NCI-H1092 (cell line): ENCODE results near the gene ZBTB4.

Experiments used
- DNase-seq: peaks from one replicate; lab custom pipeline; 2025; lab: John Stamatoyannopoulos, UW

ZBTB4 gene

DNA sequence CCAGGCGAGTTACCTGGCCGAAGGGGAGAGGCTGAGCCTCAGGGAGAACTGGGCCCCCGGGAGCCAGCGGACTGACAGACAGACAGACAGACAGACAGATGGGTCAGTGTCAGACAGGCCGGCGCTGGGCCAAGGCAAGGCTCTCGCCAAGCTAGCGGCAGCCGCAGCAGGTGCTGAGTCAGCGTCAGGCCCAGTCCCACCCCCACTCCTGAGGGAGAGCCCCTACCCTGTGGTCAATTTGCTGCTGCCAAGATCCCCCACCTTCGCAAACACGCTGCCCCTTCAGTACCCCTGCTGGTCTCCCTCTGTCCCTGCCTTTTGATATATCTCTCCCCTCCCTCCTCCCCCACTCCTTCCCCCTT, 38.6 kb downstream of the ZBTB4 start:
- no peak for DNase-seq

DNA sequence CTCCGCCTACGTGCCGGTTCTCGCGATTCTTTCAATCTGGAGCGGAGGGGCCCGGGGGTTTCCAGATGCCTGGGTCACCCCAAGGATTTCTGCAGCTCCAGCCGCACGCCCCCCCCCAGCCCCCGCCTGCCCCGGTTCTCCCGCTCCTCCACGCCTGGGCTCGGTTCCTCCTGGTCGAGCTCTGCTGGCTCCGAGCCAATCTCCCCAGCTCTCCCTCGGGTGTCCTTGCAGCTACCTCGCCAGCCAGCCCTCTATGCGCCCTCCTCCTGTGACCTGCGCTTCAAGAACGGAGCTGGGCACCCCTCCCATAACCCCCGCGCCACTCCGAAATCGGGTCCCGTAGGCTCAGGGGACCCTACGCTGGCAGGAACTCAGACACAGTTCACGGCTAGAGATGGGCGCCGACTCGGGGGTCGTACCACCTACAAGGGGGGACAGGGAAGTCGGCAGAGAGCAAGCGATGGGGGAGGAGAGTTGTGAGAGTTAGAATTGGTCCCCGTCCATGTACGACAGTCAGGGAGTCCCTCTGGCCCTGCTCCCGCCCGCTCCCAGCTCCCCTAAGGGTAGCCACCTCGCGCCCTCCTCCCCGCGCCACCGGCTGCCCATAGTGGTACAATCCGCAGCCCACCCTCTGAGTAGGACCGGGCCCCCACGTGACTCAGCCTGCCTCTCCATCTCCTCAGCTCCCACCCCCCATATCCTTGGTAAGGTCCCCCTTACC, 39.2 kb downstream of the ZBTB4 start:
- peak; percentile 38 for DNase-seq

DNA sequence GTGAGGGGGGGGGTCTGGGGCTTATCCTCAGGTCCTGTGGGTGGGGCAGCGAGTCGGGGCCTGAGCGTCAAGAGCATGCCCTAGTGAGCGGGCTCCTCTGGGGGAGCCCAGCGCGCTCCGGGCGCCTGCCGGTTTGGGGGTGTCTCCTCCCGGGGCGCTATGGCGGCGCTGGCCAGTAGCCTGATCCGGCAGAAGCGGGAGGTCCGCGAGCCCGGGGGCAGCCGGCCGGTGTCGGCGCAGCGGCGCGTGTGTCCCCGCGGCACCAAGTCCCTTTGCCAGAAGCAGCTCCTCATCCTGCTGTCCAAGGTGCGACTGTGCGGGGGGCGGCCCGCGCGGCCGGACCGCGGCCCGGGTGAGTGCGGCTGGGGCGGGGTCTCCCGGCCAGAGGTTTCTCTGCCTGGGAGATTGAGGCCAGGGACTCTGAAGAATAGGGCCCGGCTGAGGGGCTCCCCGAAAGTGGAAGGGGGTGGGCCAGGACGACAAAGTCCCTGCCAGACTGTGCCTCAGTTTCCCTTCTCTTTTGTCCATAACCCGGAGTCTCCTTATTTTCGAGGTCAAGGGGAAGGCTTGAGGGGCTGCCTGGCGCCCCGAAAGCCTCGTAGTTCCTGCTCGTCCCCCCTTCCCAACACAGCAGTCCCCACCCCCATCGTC, 39.8 kb downstream of the ZBTB4 start, which contains the start of gene FGF11:
Gene FGF11 (plus strand): TSS at position 51 of the 651 bp plus-strand sequence. CDS start 109 bp downstream, at position 160.
- DNase-seq: no peak

DNA sequence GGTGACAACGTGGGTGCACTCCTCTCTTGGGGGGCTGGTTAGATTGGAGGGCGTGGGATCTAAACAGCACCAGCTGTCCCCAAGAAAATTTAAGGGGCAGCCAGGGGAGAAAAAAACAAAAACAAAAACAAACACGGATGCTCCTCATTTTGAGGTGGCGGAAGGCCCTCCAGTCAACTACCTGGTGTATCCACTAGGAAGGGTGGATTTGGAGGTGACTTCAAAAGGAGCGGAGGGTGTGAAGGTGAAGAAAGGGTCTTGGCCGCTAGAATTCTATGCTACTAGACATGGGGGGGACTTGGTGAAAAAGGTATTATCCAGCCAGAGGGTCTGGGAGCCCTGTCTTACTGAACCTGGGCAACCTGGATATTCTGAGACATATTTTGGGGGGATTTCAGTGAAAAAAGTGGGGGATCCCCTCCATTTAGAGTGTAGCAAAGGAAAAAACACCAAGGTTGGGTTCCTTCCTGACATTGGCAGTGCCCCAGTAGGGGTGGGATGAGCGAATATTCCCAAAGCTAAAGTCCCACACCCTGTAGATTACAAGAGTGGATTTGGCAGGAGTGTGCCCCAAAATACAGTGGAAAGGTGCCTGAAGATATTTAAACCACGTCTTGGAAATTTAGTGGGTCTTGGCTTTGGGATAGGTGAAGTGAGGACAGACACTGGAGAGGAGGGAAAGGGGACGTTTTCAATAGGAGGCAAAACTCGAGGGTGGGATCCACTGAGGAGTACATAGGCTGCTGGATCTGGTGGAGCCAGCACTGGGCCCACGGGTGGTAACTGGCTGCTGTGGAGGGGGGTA, 40.6 kb downstream of the ZBTB4 start:
- DNase-seq: no peak

DNA sequence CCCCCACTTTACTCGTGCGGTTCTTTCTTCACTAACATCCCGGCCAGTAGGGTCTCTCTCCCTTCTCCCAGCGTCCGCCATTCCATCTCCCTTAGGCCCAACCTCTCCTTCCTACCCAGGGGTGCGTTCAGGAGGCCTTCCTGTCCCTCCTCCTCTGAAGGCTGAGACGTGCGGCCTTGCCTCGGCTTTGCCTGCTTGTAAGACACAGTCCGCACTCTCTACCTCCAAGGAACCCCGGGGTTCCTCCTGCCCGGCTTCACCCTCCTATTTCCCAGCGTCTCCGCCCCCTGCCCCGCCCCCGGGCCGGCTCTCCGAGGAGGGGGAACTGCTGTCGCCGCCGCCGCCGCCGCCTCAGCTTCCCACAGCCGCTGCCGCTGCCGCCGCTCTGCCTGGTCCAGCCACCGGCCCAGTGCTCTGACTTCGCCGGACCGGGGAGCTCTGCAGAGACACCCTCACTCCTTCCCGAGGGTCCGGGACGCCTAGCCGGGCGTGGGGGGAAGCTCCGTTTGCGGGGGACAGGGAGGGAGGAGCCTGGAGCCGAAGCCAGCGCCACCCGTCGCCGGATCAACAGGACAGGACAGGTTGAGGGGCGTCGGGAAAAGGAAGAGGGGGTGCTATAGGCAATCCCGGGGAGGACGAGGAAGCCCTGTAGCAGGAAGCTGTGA, 41.3 kb downstream of the ZBTB4 start:
- no peak for DNase-seq

DNA sequence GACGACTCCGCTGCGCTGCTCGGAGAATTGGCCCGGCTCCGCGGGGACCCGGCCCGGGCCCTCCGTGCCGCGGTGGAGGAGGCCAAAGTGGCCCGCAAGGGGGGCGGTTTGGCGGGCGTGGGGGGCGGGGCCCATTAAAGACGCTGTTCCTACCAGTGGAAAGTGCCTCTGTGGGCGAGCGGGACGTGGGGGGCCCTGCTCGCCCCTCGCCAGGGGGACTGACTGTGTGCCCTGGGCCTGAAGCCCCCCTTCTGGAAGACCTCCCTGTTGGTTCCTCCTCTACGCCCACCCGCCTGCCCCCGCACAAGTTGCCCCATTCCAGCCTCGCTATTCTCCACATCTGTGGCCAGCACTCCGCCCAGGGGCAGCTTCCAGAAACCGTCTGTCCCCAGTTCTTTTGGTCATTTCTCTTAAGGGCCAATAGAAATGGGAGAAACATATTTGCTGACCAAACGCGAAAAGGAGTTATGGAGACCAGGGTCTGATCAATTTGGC, 42.0 kb downstream of the ZBTB4 start:
- DNase-seq: no peak

DNA sequence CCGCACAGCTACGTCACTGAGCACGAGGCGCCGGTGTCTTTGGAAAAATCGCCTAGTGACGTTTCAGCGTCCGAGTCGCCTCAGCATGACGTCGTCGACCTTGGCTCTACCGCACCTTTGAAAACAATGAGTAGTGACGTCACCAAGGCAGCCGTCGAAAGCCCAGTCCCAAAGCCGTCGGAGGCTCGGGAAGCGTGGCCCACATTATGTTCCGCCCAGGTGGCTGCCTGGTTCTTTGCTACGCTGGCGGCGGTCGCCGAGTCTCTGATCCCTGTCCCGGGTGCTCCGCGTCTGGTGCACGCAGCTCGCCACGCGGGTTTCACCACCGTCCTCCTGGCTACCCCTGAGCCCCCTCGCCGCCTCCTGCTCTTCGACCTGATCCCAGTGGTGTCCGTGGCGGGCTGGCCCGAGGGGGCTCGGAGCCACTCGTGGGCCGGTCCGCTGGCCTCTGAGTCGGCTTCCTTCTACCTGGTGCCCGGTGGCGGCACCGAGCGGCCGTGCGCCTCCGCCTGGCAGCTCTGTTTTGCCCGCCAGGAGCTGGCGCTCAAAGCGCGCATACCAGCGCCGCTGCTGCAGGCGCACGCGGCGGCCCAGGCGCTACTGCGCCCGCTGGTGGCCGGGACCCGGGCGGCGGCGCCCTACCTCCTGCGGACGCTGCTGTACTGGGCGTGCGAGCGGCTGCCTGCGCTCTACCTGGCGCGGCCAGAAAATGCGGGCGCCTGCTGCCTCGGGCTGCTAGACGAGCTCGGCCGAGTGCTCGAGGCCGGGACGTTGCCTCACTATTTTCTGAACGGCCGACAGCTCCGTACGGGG, 42.7 kb downstream of the ZBTB4 start:
- peak; percentile 62 for DNase-seq

DNA sequence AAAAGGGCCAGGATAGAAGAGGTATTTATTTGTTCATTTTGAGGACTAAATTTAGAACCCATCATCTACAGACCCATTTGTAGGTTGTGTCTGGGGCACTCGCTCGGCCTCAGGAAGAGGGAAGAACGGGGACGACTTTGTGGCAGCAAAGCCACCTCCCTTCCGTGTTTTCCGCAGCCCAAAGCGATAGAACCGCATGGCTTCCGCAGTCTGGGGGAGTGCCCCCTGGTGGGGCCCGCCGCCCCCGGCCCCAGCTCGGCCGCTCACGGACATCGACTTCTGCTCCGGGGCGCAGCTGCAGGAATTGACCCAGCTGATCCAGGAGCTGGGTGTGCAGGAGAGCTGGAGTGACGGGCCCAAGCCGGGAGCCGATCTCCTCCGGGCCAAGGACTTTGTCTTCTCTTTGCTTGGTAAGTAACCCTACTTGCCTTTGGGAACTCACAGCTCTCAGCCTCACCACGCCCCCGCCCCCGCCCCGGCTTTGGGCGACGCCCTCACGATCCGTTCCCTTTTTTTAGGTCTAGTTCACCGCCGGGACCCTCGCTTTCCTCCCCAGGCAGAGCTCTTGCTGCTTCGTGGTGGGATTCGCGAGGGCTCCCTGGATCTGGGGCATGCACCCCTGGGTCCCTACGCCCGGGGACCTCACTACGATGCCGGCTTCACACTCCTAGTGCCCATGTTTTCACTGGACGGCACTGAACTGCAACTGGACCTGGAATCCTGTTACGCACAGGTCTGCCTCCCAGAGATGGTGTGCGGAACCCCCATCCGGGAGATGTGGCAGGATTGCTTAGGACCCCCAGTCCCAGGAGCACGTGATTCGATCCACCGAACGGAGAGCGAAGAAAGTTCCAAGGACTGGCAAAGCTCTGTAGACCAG, 43.5 kb downstream of the ZBTB4 start:
- DNase-seq: no peak

DNA sequence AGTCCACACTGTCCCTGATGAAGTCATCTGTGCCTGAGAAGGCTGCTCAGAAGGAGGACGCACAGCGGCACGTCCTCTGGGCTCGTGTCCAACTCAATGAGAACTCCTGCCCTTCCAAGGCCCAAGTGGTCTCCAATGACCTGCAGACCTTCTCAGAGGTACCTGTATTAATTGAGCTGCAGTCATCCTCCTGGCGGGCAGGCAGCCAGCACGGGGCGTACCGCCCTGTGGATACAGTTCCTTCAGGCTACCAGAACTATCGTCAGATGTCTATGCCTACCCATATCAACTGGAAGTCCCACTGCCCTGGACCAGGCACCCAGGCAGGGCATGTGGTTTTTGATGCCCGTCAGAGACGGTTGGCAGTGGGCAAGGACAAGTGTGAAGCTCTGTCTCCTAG, 47.1 kb downstream of the ZBTB4 start:
- DNase-seq: no peak

DNA sequence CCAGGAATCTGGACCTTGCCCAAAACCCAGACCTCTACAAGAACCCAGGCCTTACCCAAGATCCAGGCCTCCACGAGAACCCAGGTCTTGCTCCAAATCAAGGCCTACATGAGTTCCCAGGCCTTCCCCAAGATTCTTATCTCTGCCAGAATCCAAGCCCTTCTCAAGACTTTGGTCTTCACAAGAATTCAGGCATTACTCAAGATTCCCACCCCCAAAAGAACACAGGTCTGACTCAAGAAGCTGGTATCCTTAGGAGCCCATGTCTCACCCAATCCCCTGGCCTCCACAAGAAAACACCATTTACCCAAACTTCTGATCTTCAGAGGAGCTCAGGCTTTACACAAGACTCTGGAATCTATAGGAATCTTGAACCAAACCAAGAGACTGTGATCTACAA, 48.2 kb downstream of the ZBTB4 start:
- no peak for DNase-seq

DNA sequence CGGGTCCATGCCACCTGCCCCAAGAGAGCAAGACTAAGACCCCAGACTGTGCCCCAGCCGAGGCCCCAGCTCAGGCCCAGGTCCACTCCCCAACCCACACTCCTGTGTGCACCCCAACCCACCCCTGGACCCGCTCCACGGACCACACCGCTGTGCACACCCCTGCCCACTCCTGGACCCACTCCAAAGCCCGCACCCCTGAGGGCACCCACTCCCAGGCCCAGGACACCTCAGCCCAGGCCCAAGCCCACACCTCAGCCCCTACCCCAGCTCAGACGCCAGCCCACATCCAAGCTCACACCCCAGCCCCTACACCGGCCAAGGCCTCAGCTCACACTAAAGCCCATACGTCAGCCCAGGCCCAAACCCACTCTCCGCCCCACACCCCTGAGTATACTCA, 49.7 kb downstream of the ZBTB4 start:
- DNase-seq: no peak

DNA sequence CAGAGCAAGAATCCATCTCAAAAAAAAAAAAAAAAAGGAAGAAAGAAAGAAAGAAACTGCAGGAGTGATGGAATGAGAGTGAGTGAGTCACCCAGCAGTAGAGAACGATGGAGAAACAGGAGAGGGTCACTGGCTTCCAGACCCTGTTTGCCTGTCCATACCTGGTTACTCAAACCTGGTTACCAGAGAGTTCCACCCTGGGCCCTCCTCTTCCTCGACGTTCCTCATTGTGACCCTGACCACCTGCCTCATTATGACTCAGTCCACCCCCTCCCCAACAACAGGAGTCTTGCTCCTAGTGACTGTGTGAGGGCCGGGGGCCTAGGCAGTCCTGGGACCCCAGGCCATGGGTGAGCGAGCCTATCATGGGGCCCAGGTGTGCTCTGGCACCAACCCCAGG, 50.9 kb downstream of the ZBTB4 start, which contains the start of gene SPEM3:
Gene SPEM3 (plus strand): TSS at position 301 of the 400 bp plus-strand sequence. CDS start 46 bp downstream, at position 347.
- no peak for DNase-seq

DNA sequence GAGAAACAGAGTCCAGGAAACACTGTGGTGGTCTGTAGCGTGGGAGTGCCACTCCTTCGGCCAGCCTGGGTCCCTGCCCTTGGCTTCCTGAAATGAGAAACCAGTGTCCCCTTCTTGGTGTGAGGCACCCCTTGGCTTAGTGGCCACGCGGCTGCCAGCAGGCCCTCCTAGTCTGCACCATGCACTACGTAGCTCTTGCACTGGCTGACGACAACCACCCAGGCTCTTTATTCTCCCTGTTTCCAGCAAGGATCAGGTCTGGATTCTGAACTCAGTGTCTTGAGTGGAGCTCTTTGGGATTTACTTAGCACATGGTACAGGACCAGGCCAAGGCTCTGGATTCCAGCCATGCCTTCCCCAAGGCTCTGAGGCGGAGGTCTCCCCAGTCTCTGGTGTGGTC, 51.9 kb downstream of the ZBTB4 start:
- no peak for DNase-seq

DNA sequence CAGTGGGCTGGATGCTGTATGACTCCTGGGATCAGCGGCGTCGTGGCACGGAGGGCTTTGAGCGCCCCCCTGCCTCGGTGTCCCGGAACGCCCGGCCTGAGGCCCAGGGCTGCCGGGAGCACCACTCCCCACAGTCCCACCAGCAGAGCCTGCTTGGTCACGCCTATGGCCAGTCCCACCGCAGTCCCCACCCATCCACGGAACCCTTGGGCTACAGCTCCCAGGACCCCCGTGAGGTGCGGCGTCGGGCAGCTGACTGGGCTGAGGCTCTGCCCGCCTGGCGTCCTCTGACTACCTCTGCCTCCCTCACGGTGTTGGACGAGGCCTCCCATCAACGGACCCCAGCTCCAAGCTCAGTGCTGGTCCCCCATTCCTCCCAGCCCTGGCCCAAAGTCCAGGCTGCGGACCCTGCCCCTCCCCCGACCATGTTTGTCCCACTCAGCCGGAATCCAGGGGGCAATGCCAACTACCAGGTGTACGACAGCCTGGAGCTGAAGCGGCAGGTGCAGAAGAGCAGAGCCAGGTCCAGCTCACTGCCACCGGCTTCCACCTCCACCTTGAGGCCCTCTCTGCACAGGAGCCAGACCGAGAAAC, 52.4 kb downstream of the ZBTB4 start:
- no peak for DNase-seq

DNA sequence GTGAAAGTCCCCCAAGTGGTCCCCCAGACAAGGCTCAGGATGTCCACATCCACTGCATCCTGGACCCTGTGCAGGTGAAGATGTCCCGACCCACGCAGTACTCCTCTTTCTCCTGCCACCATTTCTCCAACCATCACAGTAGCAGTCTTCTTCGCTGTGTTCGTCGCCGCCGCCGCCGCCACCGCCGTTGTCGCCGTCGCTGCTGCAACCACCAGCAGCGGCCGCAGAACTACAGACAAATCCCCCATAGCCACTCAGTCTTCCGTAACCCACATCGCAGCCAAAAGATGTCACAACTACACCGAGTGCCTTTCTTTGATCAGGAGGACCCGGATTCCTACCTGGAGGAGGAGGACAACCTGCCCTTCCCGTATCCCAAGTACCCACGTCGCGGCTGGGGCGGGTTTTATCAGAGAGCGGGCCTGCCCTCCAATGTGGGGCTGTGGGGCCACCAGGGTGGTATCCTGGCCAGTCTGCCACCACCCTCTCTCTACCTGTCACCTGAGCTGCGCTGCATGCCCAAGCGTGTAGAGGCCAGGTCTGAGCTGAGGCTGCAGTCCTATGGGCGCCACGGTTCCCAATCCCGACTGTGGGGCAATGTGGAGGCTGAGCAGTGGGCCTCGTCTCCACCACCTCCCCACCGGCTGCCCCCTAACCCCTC, 53.1 kb downstream of the ZBTB4 start:
- DNase-seq: no peak

DNA sequence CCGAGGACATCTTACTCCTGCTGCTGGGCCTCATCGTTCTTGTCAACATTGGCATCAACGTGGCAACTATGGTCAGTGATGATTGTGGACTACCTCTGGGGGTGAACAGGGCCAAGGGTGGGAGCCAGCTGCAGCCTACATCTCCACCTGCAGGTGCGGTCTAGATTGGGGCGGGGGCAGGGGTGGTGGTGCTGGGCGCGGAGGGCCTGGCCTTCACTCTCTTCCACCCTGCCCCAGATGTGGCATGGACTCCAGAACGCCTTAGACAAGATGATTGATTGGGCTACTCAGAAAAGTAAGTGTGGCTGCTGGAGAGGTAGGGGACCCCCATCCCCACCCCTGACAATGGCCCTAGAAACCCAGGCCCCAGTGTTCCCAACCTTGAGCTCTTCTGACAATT, 53.7 kb downstream of the ZBTB4 start:
- no peak for DNase-seq

DNA sequence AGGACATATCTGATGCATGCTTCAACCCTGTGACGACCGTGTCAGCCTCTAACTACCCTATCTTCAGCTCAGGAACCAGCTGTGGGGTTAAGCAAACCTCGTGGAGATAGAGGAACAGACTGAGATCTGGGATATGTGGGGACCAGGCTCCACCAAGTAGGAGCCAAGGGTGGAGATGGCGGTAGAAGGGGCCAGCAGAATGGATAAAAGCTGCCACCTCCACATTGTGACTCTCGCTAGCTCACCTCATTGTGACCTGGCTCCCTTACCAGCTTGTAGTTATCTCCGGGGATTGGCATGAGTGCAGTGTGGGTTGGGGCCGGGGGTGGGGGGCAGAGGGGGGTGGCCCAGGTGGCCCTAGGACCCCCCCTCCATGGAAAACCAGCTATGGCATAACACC, 54.1 kb downstream of the ZBTB4 start, which contains the start of gene SPEM2:
Gene SPEM2 (plus strand): TSS at position 301 of the 400 bp plus-strand sequence. CDS start 73 bp downstream, at position 374.
- DNase-seq: no peak

DNA sequence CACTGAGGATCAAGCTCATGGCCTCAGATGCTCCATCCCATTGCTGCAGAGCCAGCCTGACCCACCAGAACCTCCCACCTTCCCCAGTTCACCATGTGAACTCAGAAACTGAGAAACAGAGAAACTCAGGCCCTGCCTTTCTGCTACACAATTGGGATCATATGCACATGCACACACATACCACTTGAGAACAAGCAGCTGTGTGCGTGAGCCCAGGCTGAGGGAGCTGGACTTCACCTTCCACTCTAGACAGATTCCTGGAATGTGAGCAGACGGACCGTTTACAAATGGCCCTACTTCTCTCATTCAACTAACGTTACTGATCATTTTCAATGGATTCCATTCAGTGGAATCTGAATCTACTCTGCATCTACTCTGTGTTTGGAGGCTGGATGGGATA, 55.8 kb downstream of the ZBTB4 start:
- DNase-seq: no peak

DNA sequence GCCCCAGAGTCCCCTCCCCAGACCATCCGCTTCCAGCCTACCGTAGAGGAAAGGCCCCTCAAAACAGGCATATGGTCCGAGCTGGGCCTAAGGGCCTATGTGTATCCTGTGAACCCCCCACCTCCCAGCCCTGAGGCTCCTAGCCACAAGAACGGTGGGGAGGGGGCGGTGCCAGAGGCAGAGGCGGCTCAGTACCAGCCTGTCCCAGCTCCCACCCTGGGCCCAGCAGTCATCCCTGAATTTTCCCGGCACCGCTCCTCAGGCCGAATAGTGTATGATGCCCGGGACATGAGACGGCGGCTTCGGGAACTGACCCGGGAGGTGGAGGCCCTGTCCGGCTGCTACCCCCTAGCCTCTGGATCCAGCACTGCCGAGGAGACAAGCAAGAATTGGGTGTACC, 58.2 kb downstream of the ZBTB4 start:
- no peak for DNase-seq
